Tibial nerve (tissue), 3 donors: ENCODE results near the gene KCNRG.

ENCODE experiments used
- CTCF ChIP-seq, 5 experiments: fragments of 200-600 bp in 3 of 5; fragments of 450-650 bp in 2 of 5; sonication (generic) in 3 of 5; IDR thresholded peaks; one replicate each; pipeline ENCODE4 v1.5.1; 2016 to 2019; ENCODE audit warnings: antibody characterized with exemption in 5 of 5, mild to moderate bottlenecking in 3 of 5, moderate library complexity in 2 of 5
- POLR2A ChIP-seq, 2 donors: fragments of 450-650 bp; IDR thresholded peaks; one replicate each; pipeline ENCODE4 v1.6.1; 2017; ENCODE audit warnings: antibody characterized with exemption in 2 of 2, mild to moderate bottlenecking in 2 of 2, moderate library complexity in 2 of 2

GRCh38 chr13:50052478-50052877 is 37.2 kb downstream of the KCNRG start:
- no peak for TF ChIP-seq CTCF (IDR thresholded peaks at IDR 0.05)
- TF ChIP-seq POLR2A (IDR thresholded peaks at IDR 0.05) = no peak
